Heart left ventricle (tissue), 16 donors: ENCODE results near the gene ELF4. TPM values are rescaled to one million over a fixed set of nuclear protein-coding genes. Genes with fewer than 3 reads are reported as not detected.

Experiments
- ATAC-seq, 4 donors: fragments of 200-7000 bp; cut with Tn5 transposase; one replicate each; pipeline ENCODE4 v1.9.1; 2020 to 2022; ENCODE audit warnings: moderate library complexity in 4 of 4, mild to moderate bottlenecking in 3 of 4, moderate number of reproducible peaks in 1 of 4
- DNase-seq, 5 donors: peaks; one replicate each; pipeline ENCODE4 v3.0.0-alpha.2; 2020
- H3K27ac ChIP-seq, 12 donors: fragments of 200-600 bp; sonication (generic) in 4 of 12; one replicate each; pipeline versions ENCODE4 v1.5.0 to v1.8.0; 2016 to 2022; ENCODE audit warnings: mild to moderate bottlenecking in 2 of 12
- H3K27me3 ChIP-seq, 9 donors: fragments of 200-600 bp; sonication (generic) in 2 of 9; one replicate each; pipeline versions ENCODE4 v1.5.1 to v1.8.0; 2016 to 2022; ENCODE audit warnings: mild to moderate bottlenecking in 3 of 9
- H3K36me3 ChIP-seq, 9 donors: fragments of 200-600 bp; sonication (generic) in 2 of 9; one replicate each; pipeline versions ENCODE4 v1.5.0 to v1.8.0; 2018 to 2022; ENCODE audit warnings: mild to moderate bottlenecking in 2 of 9
- H3K4me1 ChIP-seq, 12 donors: fragments of 200-600 bp; sonication (generic) in 4 of 12; one replicate each; pipeline versions ENCODE4 v1.5.0 to v1.8.0; 2016 to 2022; ENCODE audit warnings: mild to moderate bottlenecking in 3 of 12
- H3K4me3 ChIP-seq, 12 donors: fragments of 200-600 bp; sonication (generic) in 4 of 12; one replicate each; pipeline versions ENCODE4 v1.5.0 to v1.8.0; 2017 to 2022; ENCODE audit warnings: mild to moderate bottlenecking in 9 of 12, moderate library complexity in 4 of 12
- H3K9me3 ChIP-seq, 12 donors: fragments of 200-600 bp; sonication (generic) in 4 of 12; one replicate each; pipeline versions ENCODE4 v1.5.0 to v1.8.0; 2016 to 2022; ENCODE audit warnings: mild to moderate bottlenecking in 1 of 12
- CTCF ChIP-seq, 12 donors: fragments of 200-600 bp; sonication (generic) in 4 of 12; IDR thresholded peaks; one replicate each; pipeline versions ENCODE4 v1.5.0 to v1.8.0; 2018 to 2022; ENCODE audit warnings: antibody characterized with exemption in 12 of 12, mild to moderate bottlenecking in 5 of 12
- POLR2A ChIP-seq, 2 donors: fragments of 450-650 bp; IDR thresholded peaks; one replicate each; pipeline ENCODE4 v1.6.1; 2017; ENCODE audit warnings: antibody characterized with exemption in 2 of 2, mild to moderate bottlenecking in 2 of 2, moderate library complexity in 2 of 2
- WGBS, 4 donors: extraction: QIAGEN DNeasy Blood & Tissue Kit in 2 of 4; methylation state at CpG; one replicate each; pipeline versions ENCODE4 v1.1.5 to v1.1.7; 2013 to 2018; 5-methylcytosine and 5-hydroxymethylcytosine counted together
- intact Hi-C, 10 donors: fragments of 100-400 bp; cut with DNase I; formaldehyde crosslinking; loops; one replicate each; pipeline versions ENCODE4 v1.11.1 to v1.14.2; 2022
- polyA plus RNA-seq, 2 donors: library from polyadenylated mRNA; stranded (reverse); fragments of 200-250 nt; gene quantifications; one replicate each; pipeline ENCODE4 v1.2.3, GENCODE V29; 2013
- total RNA-seq, 9 donors: library from RNA; depleted of rRNA in 2 of 9; stranded (reverse); fragments of >200 nt in 2 of 9; fragmentation: NEBNext Ultra II Directional in 3 of 9; extraction: Animal tissue kit (Norgen Biotek cat#: 25700) in 3 of 9; gene quantifications; one replicate each; pipeline versions ENCODE4 v1.1.0 to v1.2.4, GENCODE V29; 2016 to 2023
- donor health status: ischemic (EF 13 %, LVEDD 7.1; RV severe dilation, severe dysfunction).
- donor health status: healthy with polysubstance abuse.
- donor health status: DM: no; HTN: yes; CAD: no.
- donor health status: DM: no; HTN: no; CAD: no.
- donor health status: ischemic (EF 25% LVEDD 6.9; RV normal size, moderate dysfunction).
- donor health status: ischemic (EF 25% LVEDD 5.7; RV mildly dilated, moderate dysfunction).
- donor health status: healthy.
- donor health status: DM: yes; HTN: yes; CAD: no.
- donor health status: ischemic (EF 35%, LVEDD 5.7; RV mildly dilated, moderate dysfunction).
- donor health status: nonischemic (EF 11% LVEDD 7.7; RV severe dilation, severe dysfunction).
- donor health status: DM: yes; HTN: yes; CAD: no.
- donor health status: PGD.
- donor health status: ischemic (EF 29% LVEDD 5.4; RV normal size, mild dysfunction).
- donor health status: nonischemic (EF 23%, LVEDD 6.1; RV moderate dilation, normal function).

Gene ELF4
- total and polyA plus RNA-seq, 11 donors, result 1.3 to 13.7 (median 3.2) TPM

- Histone ChIP-seq H3K4me1 (no peaks in the 10 kb centered on the region), H3K4me3 (no peak overlapping the region), H3K36me3 (peaks cover 0 to 71% (median 10%) of the 10 kb centered on the region in 9 donors), H3K27ac (no peak overlapping the region), H3K27me3 (no peaks in the 10 kb centered on the region), H3K9me3 (no peaks in the 10 kb centered on the region)
- no peak for ATAC-seq
- TF ChIP-seq POLR2A (IDR thresholded peaks at IDR 0.05) (no peak), CTCF (IDR thresholded peaks at IDR 0.05) (no peak)
- 75 to 87% (median 80%) methylated on average over 10 of the region's 10 CpGs for WGBS, 4 donors
- DNase-seq, result no peak
- intact Hi-C loops, result loop anchor here in 1 of 10 donors (10.0 kb wide), 1 partner anchor 52 kb away; no protein-coding TSS in a partner anchor
Observed at GRCh38 chrX:130072345-130072740, 38.0 kb downstream of the ELF4 start.

GRCh38 chrX:130071611-130072344 lies 38.5 kb downstream of the ELF4 start:
- no peak overlapping the region for H3K4me3 ChIP-seq
- TF ChIP-seq POLR2A (IDR thresholded peaks at IDR 0.05) (no peak), CTCF (IDR thresholded peaks at IDR 0.05) (no peak)
- H3K27ac ChIP-seq, result no peak overlapping the region
- no peaks in the 10 kb centered on the region for H3K4me1 ChIP-seq
- no peaks in the 10 kb centered on the region for H3K27me3 ChIP-seq
- intact Hi-C loops, result loop anchor here in 1 of 10 donors (10.0 kb wide), 1 partner anchor 53 kb away; no protein-coding TSS in a partner anchor
- DNase-seq (no peak), ATAC-seq (no peak)
- peaks cover 0 to 77% (median 13%) of the 10 kb centered on the region in 9 donors for H3K36me3 ChIP-seq
- no peaks in the 10 kb centered on the region for H3K9me3 ChIP-seq
- WGBS, 4 donors, result 77 to 87% (median 83%) methylated on average over 18 of the region's 18 CpGs

GRCh38 chrX:130066975-130067615 lies 43.2 kb downstream of the ELF4 start:
- Histone ChIP-seq H3K36me3 (peaks cover 0 to 68% (median 5%) of the 10 kb centered on the region in 9 donors), H3K4me1 (no peaks in the 10 kb centered on the region), H3K27ac (no peak overlapping the region), H3K9me3 (no peaks in the 10 kb centered on the region), H3K4me3 (no peak overlapping the region), H3K27me3 (no peaks in the 10 kb centered on the region)
- DNase-seq, result no peak
- no peak for ATAC-seq
- intact Hi-C loops, result loop anchor here in 3 of 10 donors (10.0 kb wide), 2 partner anchors 82 to 462 kb away; partner anchors contain the start of gene BCORL1 (in 1 of the 3)
- 76 to 93% (median 84%) methylated on average over 14 to 15 of the region's 15 CpGs for WGBS, 4 donors
- TF ChIP-seq CTCF (IDR thresholded peaks at IDR 0.05) (no peak), POLR2A (IDR thresholded peaks at IDR 0.05) (no peak)
